ENCODE results near the gene PPM1F.
A peak's percentile ranks its signal among the peaks of the same experiment; 100 is the strongest.
"Not testable (repeated sequence)": the region's sequence is repeated elsewhere in the genome, so short reads cannot be mapped to it uniquely, and the experiment has no call there.

The PPM1F gene

DNA sequence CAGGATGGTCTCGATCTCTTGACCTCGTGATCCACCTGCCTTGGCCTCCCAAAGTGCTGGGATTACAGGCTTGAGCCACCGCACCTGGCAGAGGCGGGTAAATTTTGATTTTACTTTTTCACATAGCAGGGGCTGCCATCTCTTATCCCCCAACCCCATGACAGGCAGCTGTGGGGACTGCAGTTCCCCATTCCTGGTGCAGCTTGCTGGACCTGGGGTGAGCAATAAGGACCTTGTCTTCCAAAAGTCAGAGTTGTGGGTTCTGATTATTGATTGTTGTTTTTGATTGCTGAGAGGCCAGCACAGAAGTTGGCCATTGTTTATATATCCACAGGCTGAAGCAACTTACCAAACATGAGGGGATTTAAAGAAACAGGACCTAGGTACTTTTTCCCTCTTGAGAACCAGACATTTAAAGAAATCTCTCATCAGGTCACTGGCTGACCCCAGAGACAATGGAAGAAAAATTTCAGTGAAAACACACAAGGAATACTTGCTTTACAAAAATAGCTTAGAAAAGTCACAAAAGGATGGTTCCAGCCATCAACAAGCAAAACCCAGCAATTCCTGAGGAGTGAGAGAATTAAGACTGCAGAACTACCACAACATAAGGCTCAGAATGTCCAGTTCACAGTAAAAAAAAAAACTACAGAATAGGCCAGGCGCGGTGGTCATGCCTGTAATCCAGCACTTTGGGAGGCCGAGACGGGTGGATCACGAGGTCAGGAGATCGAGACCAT, 63.2 kb downstream of the PPM1F start:
- no peak for DNase-seq (ENCODE audit: low read depth)

DNA sequence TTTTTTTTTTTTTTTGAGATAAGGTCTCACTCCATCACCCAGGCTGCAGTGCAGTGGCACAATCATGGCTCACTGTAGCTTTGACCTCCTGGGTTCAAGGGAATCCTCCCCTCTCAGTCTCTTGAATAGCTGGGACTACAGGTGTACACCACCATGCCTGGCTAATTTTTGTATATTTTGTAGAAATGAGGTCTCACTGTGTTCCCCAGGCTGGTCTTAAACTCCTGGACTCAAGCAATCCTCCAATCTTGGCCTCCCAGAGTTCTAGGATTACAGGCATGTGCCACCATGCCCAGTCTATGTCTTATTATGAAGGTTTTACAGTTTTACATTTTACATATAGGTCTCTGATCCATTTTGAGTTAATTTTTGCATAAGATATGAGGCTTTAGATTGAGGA, 64.8 kb downstream of the PPM1F start:
- no peak for DNase-seq (ENCODE audit: low read depth)

DNA sequence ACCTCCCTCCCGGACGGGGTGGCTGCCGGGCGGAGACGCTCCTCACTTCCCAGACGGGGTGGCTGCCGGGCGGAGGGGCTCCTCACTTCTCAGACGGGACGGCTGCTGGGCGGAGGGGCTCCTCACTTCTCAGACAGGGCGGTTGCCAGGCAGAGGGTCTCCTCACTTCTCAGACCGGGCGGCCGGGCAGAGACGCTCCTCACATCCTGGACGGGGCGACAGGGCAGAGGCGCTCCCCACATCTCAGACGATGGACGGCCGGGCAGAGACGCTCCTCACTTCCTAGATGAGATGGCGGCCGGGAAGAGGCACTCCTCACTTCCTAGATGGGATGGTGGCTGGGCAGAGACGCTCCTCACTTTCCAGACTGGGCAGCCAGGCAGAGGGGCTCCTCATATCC, 68.7 kb downstream of the PPM1F start:
- DNase-seq (ENCODE audit: low read depth): not testable (repeated sequence)

DNA sequence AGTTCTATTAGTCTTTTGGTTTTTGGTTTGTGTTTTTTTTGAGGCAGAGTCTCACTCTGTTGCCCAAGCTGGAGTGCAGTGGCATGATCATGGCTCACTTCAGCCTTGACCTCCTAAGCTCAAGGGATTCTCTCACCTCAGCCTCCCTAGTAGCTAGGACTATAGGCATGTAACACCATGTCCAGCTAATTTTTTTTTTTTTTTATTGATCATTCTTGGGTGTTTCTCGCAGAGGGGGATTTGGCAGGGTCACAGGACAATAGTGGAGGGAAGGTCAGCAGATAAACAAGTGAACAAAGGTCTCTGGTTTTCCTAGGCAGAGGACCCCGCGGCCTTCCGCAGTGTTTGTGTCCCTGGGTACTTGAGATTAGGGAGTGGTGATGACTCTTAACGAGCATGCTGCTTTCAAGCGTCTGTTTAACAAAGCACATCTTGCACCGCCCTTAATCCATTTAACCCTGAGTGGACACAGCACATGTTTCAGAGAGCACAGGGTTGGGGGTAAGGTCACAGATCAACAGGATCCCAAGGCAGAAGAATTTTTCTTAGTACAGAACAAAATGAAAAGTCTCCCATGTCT, 69.8 kb downstream of the PPM1F start:
- not testable (repeated sequence) for DNase-seq (ENCODE audit: low read depth)

DNA sequence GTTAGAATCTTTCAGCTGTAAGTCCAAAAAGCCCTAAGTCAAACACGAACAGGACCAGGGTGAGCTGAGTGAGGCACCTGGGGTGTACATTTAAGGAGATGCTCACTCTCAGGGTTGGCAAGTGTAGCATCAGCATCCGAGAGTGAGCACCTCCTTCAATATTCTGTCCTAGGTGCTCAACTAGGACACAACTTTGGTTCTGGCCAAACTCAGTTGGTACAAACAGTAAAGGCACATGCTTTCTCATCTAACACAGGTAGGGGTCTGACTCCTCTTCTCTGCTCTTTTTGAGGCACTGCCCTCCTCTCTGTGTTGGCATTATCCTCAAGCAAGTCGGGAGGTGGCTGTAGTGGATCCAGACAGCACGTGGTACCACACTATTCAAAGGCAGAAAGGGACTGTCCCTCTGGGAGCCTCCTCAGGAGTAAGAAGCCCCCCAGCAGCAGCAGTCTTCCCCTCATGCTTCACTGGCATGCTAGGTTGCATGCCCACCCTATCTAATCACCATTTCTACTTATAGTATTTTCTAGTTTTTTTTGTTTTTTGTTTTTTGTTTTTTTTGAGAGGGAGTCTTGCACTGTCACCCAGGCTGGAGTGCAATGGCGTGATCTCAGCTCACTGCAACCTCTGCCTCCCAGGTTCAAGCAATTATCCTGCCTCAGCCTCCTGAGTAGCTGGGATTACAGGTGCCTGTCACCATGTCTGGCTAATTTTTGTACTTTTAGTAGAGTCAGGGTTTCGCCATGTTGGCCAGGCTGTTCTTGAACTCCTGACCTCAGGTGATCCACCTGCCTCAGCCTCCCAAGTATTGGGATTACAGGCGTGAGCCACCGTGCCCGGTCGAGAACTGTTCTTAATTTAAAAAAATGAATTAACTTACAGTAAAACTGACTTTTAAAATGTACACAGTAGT, 70.6 kb downstream of the PPM1F start:
- no peak for DNase-seq (ENCODE audit: low read depth)

DNA sequence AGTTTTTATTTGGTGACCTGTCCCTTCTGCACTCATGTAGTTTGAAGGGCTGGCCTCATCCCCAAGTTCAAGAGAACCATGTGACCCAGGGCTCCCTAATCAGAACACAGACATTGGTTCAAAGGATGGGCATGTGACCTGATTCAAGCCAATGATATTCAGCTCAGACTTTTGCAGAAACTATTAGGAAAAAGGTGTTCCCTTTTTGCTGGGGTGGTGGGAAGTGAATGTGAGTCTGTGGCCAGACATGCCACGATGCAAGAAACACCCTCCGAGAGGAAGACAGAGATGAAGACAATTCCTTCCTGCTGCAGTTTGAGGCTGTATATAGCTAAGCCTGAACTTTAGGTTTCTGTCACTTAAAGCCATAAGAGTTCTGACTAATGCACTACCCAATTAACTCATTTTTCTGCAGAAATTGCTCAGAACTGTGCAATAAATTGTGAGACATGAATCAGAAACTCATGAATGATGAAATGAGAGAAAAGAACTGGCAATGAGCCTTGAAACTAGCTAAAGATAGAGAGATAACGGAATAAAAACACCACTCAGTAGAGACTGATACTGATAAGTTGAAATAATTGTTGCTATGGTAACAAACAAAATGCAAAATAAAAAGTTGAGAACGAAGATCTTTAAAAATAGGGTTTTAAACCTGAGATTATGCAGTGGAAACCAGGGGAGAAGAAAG, 76.0 kb downstream of the PPM1F start:
- peak; percentile 83 for DNase-seq (ENCODE audit: low read depth)

DNA sequence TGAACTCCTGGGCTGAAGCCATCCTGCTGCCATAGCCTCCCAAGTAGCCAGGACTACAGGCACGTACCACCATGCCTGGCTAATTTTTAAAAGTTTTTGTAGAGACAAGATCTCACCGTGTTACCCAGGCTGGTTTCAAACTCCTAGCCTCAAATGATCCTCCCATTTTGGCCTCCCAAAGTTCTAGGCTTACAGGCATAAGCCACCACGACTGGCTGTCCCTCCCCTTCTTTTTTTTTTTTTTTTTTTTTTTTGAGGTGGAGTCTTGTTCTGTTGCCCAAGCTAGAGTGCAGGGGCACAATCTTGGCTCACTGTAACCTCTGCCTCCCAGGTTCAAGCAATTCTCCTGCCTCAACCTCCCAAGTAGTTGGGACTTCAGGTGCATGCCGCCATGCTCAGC, 77.7 kb downstream of the PPM1F start:
- DNase-seq (ENCODE audit: low read depth): not testable (repeated sequence)

DNA sequence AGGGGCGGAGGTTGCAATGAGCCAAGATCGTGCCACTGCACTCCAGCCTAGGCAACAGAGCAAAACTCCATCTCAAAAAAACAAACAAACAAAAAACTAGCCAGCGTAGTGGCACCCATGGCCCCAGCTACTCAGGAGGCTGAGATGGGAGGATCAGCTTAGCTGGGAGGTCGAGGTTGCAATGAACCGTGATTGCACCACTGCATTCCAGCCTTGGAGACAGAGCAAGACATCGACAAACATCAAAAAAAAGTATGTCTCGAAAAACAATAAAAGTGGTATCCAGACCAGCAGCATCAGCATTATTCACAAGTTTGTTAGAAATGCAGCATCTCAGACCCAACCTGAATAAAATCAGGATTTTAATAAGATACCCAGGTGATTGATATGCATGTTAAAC, 79.0 kb downstream of the PPM1F start:
- DNase-seq (ENCODE audit: low read depth): no peak

DNA sequence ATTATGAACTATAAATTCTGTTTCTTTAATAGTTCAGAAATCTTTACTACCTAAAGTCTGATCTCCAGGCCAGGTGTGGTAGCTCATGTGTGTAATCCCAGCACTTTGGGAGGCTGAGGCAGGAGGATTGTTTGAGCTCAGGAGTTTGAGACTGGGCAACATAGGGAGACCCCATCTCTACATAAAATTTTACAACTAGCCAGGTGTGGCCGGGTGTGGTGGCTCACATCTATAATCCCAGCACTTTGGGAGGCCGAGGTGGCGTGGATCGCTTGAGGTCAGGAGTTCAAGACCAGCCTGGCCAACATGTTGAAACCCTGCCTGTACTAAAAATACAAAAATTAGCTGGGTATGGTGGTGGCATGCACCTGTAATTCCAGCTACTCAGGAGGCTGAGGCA, 79.9 kb downstream of the PPM1F start:
- not testable (repeated sequence) for DNase-seq (ENCODE audit: low read depth)
